Suppressor macrophage (primary cell): Measurements from ENCODE around the gene MUC5B.
"Not testable (repeated sequence)": the region's sequence is repeated elsewhere in the genome, so short reads cannot be mapped to it uniquely, and the experiment has no call there.

Experiments
- DNase-seq, 4 experiments: peaks; one replicate each; pipeline ENCODE4 v3.0.0-alpha.2; 2020 to 2022

Gene MUC5B

GRCh38 chr11:1251236-1251770, 28.4 kb downstream of the MUC5B start:
- DNase-seq = no peak

- DNase-seq = no peak
Measured at GRCh38 chr11:1252371-1253102, 29.7 kb downstream of the MUC5B start.

GRCh38 chr11:1253103-1253485, 30.2 kb downstream of the MUC5B start:
- DNase-seq = no peak

GRCh38 chr11:1254086-1254648, 31.3 kb downstream of the MUC5B start:
- no peak for DNase-seq

- no peak for DNase-seq
Measured at GRCh38 chr11:1254733-1255132, 31.9 kb downstream of the MUC5B start.

- no peak for DNase-seq
Measured at GRCh38 chr11:1255151-1255550, 32.3 kb downstream of the MUC5B start.

GRCh38 chr11:1256257-1257045, 33.6 kb downstream of the MUC5B start:
- DNase-seq = no peak

GRCh38 chr11:1257366-1257765, 34.5 kb downstream of the MUC5B start:
- DNase-seq = no peak

- DNase-seq = no peak
Measured at GRCh38 chr11:1257916-1258315, 35.0 kb downstream of the MUC5B start.

- DNase-seq = no peak
Measured at GRCh38 chr11:1258401-1259075, 35.7 kb downstream of the MUC5B start.

GRCh38 chr11:1259076-1259461, 36.2 kb downstream of the MUC5B start:
- DNase-seq = peak in 2 of 4 experiments; percentile 14 to 20

- no peak for DNase-seq
Measured at GRCh38 chr11:1259561-1259960, 36.7 kb downstream of the MUC5B start.

- DNase-seq = peak; percentile 10 to 49 (median 23)
Measured at GRCh38 chr11:1260023-1260501, 37.2 kb downstream of the MUC5B start.

GRCh38 chr11:1260620-1261019, 37.8 kb downstream of the MUC5B start:
- DNase-seq = no peak

- no peak for DNase-seq
Measured at GRCh38 chr11:1261241-1262071, 38.6 kb downstream of the MUC5B start.

GRCh38 chr11:1262172-1263006, 39.5 kb downstream of the MUC5B start:
- peak; percentile 85 to 94 (median 92) for DNase-seq

GRCh38 chr11:1263010-1263409, 40.1 kb downstream of the MUC5B start:
- peak in 1 of 4 experiments; percentile 5 for DNase-seq

GRCh38 chr11:1264444-1264843, 41.6 kb downstream of the MUC5B start:
- DNase-seq = peak; percentile 58 to 72 (median 64)

- DNase-seq = not testable (repeated sequence)
Measured at GRCh38 chr11:1265480-1265879, 42.6 kb downstream of the MUC5B start.

- peak in 3 of 4 experiments; percentile 20 to 40 (median 27) for DNase-seq
Measured at GRCh38 chr11:1266976-1267375, 44.1 kb downstream of the MUC5B start.
